ENCODE data around the gene DYNLT1.

DNA sequence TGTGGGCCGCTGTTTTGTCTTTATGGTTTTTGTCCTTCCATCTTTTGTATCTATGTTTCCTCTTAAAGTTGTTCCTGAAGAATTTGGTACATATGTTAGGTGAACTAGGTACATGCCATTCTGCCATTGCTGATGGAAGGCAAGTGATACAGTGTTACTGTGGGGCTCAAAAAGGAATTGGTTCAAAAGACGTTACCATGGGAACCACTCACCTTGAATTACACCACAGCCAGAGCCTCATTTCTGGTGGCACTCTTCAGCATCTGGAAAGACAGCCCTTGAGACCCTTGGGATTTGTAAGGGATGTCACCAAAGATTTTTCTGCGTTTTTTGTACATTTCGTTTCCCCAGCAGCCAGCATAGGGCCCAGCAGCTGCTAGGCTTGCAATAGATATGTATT is 52.7 kb downstream of the DYNLT1 start:
- TF ChIP-seq, protein P1, sequence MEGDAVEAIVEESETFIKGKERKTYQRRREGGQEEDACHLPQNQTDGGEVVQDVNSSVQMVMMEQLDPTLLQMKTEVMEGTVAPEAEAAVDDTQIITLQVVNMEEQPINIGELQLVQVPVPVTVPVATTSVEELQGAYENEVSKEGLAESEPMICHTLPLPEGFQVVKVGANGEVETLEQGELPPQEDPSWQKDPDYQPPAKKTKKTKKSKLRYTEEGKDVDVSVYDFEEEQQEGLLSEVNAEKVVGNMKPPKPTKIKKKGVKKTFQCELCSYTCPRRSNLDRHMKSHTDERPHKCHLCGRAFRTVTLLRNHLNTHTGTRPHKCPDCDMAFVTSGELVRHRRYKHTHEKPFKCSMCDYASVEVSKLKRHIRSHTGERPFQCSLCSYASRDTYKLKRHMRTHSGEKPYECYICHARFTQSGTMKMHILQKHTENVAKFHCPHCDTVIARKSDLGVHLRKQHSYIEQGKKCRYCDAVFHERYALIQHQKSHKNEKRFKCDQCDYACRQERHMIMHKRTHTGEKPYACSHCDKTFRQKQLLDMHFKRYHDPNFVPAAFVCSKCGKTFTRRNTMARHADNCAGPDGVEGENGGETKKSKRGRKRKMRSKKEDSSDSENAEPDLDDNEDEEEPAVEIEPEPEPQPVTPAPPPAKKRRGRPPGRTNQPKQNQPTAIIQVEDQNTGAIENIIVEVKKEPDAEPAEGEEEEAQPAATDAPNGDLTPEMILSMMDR (IDR thresholded peaks at IDR 0.05) = no peak
- TF ChIP-seq POLR2A (IDR thresholded peaks at IDR 0.05) (no peak), EP300 (IDR thresholded peaks at IDR 0.05) (no peak)

Data from ovary (tissue), 3 donors.